Measurements from ENCODE around the gene SCARB2.

GRCh38 chr4:76211769-76212708 is 1.6 kb downstream of the SCARB2 start:
- TF ChIP-seq, protein P1, sequence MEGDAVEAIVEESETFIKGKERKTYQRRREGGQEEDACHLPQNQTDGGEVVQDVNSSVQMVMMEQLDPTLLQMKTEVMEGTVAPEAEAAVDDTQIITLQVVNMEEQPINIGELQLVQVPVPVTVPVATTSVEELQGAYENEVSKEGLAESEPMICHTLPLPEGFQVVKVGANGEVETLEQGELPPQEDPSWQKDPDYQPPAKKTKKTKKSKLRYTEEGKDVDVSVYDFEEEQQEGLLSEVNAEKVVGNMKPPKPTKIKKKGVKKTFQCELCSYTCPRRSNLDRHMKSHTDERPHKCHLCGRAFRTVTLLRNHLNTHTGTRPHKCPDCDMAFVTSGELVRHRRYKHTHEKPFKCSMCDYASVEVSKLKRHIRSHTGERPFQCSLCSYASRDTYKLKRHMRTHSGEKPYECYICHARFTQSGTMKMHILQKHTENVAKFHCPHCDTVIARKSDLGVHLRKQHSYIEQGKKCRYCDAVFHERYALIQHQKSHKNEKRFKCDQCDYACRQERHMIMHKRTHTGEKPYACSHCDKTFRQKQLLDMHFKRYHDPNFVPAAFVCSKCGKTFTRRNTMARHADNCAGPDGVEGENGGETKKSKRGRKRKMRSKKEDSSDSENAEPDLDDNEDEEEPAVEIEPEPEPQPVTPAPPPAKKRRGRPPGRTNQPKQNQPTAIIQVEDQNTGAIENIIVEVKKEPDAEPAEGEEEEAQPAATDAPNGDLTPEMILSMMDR (IDR thresholded peaks at IDR 0.05), result no peak
- peak; percentile 19 for TF ChIP-seq POLR2A (IDR thresholded peaks at IDR 0.05)

Measured in right lobe of liver (tissue), 4 donors.